H1 (cell line): Measurements from ENCODE around the gene PDE4B. TPM values are rescaled to one million over a fixed set of nuclear protein-coding genes. Genes with fewer than 3 reads are reported as not detected.

ENCODE experiments used
- EGR1 ChIP-seq: IDR thresholded peaks from 2 replicates; pipeline ENCODE4 v1.6.1; 2011; ENCODE audit warnings: low read depth, low read length, borderline replicate concordance
- polyA plus RNA-seq, 7 experiments: library from polyadenylated mRNA; depleted of rRNA in 3 of 7; stranded (reverse) in 5 of 7; unstranded in 2 of 7; fragments of >200 nt in 5 of 7; fragments of 200-250 nt in 2 of 7; gene quantifications; 1 replicate in 5 of 7; 2 replicates in 1 of 7; 4 replicates in 1 of 7; pipeline versions ENCODE4 v1.2.1 to v1.2.3, GENCODE V29; 2011 to 2013; ENCODE audit warnings: missing spikeins in 2 of 7, mixed read lengths in 2 of 7
- total RNA-seq: library from RNA; stranded (reverse); fragmentation: NEBNext Ultra II Directional; extraction: Animal tissue kit (Norgen Biotek cat#: 25700); gene quantifications from 2 replicates; pipeline ENCODE4 v1.2.1, GENCODE V29; 2021

The PDE4B gene
- total and polyA plus RNA-seq, 2 of the 8 experiments (the other 6 are each of a cell fraction or from before 2014, with no cell fraction given) = 5.0 to 15.1 TPM

DNA sequence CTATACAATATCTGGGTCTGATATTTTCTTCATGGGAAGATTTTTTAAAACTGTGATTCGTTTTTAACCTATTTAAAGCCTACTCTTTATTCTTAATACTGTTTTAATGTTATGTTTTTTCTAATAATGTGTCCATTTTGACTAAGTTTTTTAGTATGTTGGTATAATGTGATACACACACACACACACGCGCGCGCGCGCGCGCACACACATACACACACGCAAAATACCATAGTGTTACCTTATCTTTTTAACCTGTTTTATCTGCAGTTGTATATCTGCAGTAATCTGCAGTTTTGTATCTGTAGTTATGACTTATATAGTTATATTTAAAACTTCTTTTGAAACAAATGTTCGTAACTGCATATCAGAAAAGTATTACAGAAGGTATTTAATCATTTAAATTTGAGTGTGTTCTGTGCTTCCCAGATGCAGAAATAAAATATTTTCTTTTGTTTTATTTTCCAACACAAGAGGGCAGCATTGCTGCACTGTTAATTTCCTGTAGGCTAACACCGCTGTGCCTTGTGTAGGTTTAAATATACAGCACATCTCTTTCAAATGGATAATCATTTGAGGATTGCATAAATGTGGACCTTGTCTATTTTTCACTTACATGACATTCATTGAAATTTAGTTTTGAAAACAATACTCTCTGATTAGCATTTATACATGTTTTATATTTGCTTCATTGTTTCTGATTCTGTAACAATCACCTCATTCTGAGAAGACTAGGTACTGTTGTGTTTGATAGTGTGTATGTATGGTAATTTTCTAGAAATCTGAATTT, 166.1 kb downstream of the PDE4B start (continued):
- TF ChIP-seq EGR1 = no peak
